ENCODE measurements around the gene SEMA4B. TPM values are rescaled to one million over a fixed set of nuclear protein-coding genes. Genes with fewer than 3 reads are reported as not detected.
A peak's percentile ranks its signal among the peaks of the same experiment; 100 is the strongest.

SEMA4B gene
- total RNA-seq, 2 donors from 2014 or later, result 96.1 to 99.6 TPM

GRCh38 chr15:90188914-90189748 is 12.0 kb upstream of the SEMA4B start:
- TF ChIP-seq, protein P1, sequence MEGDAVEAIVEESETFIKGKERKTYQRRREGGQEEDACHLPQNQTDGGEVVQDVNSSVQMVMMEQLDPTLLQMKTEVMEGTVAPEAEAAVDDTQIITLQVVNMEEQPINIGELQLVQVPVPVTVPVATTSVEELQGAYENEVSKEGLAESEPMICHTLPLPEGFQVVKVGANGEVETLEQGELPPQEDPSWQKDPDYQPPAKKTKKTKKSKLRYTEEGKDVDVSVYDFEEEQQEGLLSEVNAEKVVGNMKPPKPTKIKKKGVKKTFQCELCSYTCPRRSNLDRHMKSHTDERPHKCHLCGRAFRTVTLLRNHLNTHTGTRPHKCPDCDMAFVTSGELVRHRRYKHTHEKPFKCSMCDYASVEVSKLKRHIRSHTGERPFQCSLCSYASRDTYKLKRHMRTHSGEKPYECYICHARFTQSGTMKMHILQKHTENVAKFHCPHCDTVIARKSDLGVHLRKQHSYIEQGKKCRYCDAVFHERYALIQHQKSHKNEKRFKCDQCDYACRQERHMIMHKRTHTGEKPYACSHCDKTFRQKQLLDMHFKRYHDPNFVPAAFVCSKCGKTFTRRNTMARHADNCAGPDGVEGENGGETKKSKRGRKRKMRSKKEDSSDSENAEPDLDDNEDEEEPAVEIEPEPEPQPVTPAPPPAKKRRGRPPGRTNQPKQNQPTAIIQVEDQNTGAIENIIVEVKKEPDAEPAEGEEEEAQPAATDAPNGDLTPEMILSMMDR (IDR thresholded peaks at IDR 0.05), result no peak
- TF ChIP-seq POLR2A (IDR thresholded peaks at IDR 0.05) (no peak), POLR2AphosphoS5 (IDR thresholded peaks at IDR 0.05) (no peak)
- no peaks in the 10 kb centered on the region for H3K27me3 ChIP-seq (replicated peaks; ENCODE audit: insufficient read depth)
- peaks cover 22% of the 10 kb centered on the region for H3K4me1 ChIP-seq (replicated peaks)
- no peak overlapping the region for H3K4me3 ChIP-seq
- 86% methylated on average over 8 of the region's 8 CpGs for WGBS
- no peaks in the 10 kb centered on the region for H3K36me3 ChIP-seq
- peak overlapping the region; percentile 75 to 99 for H3K27ac ChIP-seq
- DNase-seq (ENCODE audit: low spot score), result no peak
- intact Hi-C loops (cut with DNase I), result no loop called here
- H3K9me3 ChIP-seq, result no peaks in the 10 kb centered on the region

- Histone ChIP-seq H3K27me3 (replicated peaks; ENCODE audit: insufficient read depth) (no peaks in the 10 kb centered on the region), H3K27ac (peak overlapping the region; percentile 75 to 99), H3K36me3 (no peaks in the 10 kb centered on the region), H3K9me3 (no peaks in the 10 kb centered on the region), H3K4me1 (replicated peaks) (peaks cover 22% of the 10 kb centered on the region), H3K4me3 (no peak overlapping the region)
- intact Hi-C loops (cut with DNase I), result no loop called here
- no peak for DNase-seq (ENCODE audit: low spot score)
- TF ChIP-seq POLR2AphosphoS5 (IDR thresholded peaks at IDR 0.05) (no peak), POLR2A (IDR thresholded peaks at IDR 0.05) (no peak)
- TF ChIP-seq, protein P1 (IDR thresholded peaks at IDR 0.05), result no peak
- WGBS, result 77% methylated on average over 10 of the region's 10 CpGs
Observed at GRCh38 chr15:90189781-90190467, 11.2 kb upstream of the SEMA4B start.

GRCh38 chr15:90190606-90191343 is 10.4 kb upstream of the SEMA4B start:
- Histone ChIP-seq H3K27me3 (replicated peaks; ENCODE audit: insufficient read depth) (no peaks in the 10 kb centered on the region), H3K27ac (peak overlapping the region; percentile 75 to 99), H3K9me3 (no peaks in the 10 kb centered on the region), H3K4me1 (replicated peaks) (peaks cover 22% of the 10 kb centered on the region), H3K4me3 (no peak overlapping the region), H3K36me3 (no peaks in the 10 kb centered on the region)
- 48% methylated on average over 10 of the region's 10 CpGs for WGBS
- TF ChIP-seq POLR2A (IDR thresholded peaks at IDR 0.05) (peak; percentile 56), POLR2AphosphoS5 (IDR thresholded peaks at IDR 0.05) (peak; percentile 78)
- TF ChIP-seq, protein P1 (IDR thresholded peaks at IDR 0.05), result no peak
- DNase-seq (ENCODE audit: low spot score), result peak; percentile 87
- intact Hi-C loops (cut with DNase I), result no loop called here

DNA sequence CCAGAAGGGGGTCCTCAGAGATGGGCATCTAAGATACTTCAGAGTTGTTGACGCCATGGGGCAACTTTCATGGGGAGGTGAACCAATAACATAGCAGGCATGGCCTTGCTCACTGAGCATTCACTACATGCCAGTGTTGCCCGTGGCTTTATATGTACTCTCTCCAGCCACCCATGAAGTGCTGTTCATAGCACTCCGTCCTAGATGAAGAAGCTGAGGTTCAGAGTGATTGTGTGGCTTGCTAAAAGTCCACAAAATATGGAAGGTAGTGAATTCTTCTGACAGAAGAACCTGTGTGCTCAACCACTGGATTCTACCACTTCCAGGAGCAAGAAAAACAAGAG is 9.8 kb upstream of the SEMA4B start:
- intact Hi-C loops (cut with DNase I), result no loop called here
- no peaks in the 10 kb centered on the region for H3K27me3 ChIP-seq (replicated peaks; ENCODE audit: insufficient read depth)
- H3K4me1 ChIP-seq (replicated peaks), result peaks cover 22% of the 10 kb centered on the region
- peak overlapping the region; percentile 75 to 99 for H3K27ac ChIP-seq
- 50% methylated on average over 3 of the region's 3 CpGs for WGBS
- no peaks in the 10 kb centered on the region for H3K36me3 ChIP-seq
- TF ChIP-seq POLR2AphosphoS5 (IDR thresholded peaks at IDR 0.05) (no peak), POLR2A (IDR thresholded peaks at IDR 0.05) (no peak)
- TF ChIP-seq, protein P1 (IDR thresholded peaks at IDR 0.05), result no peak
- no peaks in the 10 kb centered on the region for H3K9me3 ChIP-seq
- DNase-seq (ENCODE audit: low spot score), result no peak
- H3K4me3 ChIP-seq, result no peak overlapping the region
